Stimulated activated CD8-positive, alpha-beta memory T cell treated with anti-CD3 and anti-CD28 coated beads, Interleukin-7, amount 100 ng/mL, for 24 hours (primary cell): ENCODE data around the gene ZNF598.

Experiments used
- DNase-seq: peaks from one replicate; pipeline ENCODE4 v3.0.0-alpha.2; 2020; ENCODE audit warnings: low read depth

ZNF598 gene

DNA sequence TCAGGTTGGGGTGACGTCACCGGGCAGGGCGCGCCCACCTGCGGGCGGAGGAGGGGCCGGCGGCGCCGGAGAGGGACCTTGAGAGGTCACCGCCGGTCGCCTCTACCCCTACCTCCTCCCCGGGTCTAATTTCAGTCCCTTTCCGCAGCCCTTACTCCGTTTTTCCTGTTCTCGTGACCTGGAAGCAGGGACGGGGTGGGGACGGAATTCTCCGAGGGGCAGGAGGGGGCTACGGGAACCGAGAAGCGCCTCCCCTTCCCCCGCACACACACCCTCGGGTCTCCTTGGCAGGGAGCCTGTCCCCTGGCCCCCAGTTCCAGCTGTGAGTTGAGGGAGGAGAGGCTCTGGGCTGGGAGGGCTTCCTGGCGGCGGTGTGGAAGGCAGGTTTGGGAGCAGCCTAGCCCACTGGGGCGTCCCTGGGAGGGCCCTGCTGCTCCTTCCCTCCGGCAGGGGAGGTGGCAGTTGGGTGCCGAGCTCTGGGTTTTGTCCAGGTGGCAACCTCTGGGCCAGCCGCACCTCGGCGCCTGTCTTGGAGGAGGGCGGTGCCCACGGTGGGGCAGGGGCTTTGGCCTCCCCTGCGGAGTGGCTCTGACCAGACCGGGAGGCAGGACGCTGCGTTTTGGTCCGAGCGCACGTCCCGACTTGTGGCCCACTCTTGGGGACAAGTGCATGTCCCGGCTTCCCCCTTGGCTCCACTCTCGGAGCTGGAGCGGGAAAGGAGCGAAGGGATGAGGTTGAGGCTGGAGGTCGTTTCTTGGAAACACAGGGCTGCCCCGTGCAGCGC, 19.1 kb downstream of the ZNF598 start:
- no peak for DNase-seq

DNA sequence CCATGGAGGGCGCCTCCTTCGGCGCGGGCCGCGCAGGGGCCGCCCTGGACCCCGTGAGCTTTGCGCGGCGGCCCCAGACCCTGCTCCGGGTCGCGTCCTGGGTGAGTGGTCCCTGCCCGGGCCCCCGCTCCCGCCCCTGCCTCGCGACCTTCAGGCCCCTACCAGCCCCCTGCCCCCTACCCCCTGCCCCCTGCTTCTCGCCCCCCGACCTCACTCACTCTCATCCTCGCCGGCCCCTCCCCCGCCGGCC, 19.6 kb downstream of the ZNF598 start:
- no peak for DNase-seq

DNA sequence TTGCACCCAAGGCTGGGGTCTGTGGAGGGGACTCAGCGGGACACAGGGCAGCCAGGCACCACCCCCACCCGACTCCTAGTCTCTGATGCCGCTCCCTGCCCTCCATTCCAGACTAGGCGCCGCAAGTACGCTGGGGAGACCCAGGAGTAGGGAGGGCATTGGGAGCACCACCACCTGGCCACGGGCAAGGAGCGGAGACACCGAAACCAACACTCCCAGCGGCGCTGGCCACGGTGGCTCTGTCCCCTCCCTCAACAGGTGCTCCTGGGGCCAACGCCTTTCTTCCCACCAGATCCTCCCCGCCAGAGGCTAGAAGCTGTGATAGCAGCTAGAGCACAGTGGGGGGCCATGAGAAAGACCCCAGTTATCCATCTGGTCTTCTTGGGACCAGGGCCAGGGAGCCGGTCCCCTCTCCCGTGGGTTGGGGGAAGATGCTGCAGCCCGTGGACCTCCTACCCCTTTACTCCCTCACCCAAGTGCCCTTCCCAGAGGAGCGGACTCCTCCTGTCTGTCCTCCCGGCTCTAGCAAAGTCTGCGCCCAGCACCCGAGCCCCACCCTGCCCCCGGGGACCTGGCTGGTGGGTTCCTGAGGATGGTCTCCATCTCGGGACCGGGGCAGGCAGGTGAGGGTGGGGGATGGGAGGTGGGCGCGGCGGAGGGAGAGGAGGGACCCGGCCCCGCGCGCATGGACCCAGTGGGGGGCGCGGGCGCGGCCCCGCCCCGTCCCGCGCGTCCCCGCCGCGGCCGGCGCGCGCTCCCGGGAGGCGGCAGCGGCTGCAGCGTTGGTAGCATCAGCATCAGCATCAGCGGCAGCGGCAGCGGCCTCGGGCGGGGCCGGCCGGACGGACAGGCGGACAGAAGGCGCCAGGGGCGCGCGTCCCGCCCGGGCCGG, 20.2 kb downstream of the ZNF598 start, which contains the start of gene SYNGR3:
Gene SYNGR3 (plus strand): TSS at position 762 of the 892 bp plus-strand sequence. CDS start 133 bp downstream, outside the sequence.
- no peak for DNase-seq

DNA sequence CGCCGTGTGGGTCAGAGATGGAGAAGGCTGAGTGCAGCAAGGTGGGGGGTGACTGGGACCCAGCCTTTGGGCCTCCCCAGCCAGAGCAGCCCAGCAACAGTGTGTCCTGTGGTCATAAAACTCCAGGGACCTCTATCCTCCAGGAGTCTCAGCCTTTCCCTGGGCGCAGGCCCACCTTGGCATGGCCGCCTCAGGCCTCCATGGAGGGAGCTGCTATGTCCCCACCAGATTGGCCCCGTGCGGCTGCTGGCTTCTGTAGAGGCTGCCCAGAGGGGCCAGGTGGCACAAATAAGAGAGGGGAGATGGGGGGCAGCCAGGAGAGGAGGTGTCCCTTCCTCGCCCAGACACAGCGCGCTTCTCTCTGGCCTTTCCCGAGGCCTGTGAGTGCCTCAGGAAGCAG, 22.4 kb downstream of the ZNF598 start:
- DNase-seq = no peak

DNA sequence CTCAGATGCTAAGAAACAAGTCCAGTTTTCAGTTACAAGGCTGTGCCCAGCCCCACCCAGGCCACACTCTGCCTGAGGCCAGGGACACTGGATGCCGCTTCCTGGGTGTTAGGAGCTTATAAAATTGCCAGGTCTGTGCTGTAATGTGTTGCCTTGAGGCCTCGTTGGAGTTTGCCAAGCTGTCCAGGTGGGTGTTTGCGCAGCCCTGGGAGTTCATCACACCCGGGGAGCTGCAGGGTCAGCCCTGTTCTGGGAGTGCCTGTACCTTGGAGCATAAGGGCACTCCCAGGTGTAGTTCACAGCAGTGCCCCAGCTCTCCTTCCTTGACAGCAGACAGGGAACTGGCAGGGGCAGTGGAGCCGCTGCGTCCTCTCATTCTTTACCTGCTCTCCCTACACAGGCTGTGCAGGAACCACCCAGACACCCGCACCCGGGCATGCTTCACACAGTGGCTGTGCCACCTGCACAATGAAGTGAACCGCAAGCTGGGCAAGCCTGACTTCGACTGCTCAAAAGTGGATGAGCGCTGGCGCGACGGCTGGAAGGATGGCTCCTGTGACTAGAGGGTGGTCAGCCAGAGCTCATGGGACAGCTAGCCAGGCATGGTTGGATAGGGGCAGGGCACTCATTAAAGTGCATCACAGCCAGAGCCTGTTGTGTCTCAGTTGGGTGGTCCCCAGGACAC, 24.0 kb downstream of the ZNF598 start:
- DNase-seq = no peak

DNA sequence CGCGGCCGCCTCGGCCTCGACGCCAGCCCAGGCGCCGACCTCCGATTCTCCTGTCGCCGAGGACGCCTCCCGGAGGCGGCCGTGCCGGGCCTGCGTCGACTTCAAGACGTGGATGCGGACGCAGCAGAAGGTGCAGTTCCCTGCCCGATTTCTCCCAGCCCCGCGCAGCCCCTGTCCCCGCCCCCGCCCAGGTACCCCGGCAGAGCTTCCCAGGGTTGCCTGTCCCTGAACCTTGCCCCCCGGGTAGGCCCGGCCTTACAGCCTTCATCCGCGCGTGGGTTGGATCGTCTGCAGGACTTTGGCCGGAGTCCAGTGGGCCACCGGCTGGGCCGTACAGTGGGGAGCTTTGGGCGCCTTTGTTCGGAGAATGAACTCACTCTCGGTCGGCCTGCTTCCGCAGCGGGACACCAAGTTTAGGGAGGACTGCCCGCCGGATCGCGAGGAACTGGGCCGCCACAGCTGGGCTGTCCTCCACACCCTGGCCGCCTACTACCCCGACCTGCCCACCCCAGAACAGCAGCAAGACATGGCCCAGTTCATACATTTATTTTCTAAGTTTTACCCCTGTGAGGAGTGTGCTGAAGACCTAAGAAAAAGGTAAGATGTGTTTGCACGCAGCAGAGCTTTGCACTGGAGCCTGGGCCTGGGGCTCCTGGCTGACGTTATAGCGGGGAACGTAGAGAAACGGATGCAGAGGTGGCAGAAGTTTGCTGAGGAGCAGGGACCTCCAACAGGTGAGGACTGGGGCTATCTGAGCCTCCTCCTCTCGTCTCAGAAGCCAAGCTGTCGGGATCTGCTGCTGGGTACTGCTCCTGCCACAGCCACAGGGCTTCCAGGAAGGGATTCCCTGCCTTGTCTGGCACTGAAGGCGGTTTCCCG, 25.0 kb downstream of the ZNF598 start:
- no peak for DNase-seq

DNA sequence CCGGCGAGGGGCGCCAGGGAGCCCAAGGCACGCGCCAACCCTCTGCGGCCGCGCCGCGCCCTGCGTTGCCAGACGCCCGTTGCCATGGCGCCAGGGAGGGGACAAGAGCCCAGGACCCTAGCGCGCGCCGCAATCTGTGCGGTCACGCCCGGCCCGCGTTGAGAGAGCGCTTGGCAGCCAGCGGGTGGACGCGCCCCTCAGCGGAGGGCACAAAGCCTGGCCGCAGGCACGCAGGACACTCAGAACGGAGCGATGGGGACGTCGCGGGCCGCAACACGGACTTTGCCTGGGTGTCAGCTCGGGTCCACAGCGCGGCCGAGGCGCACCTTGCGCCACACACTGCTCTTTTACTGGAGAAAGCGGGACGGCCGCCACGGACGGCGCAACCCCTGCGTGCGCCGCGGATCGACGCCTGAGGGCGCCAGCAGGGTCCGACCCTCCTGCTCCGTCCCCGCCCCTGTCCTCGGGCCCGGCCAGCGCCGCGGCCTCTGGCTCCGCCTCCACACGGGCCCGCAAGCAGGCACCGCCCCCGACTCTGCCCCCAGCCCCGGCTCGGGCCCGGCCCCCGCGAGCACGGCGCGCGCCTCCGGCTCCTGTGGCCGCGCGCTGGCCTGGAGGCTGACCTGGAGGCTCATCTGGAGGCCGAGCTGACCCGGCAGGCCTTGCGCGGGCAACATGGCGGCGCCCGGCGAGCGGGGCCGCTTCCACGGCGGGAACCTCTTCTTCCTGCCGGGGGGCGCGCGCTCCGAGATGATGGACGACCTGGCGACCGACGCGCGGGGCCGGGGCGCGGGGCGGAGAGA, 25.9 kb downstream of the ZNF598 start, which contains the start of gene GFER:
Gene GFER (plus strand): TSS at position 650 of the 803 bp plus-strand sequence. CDS start 26 bp downstream, at position 676.
- no peak for DNase-seq

DNA sequence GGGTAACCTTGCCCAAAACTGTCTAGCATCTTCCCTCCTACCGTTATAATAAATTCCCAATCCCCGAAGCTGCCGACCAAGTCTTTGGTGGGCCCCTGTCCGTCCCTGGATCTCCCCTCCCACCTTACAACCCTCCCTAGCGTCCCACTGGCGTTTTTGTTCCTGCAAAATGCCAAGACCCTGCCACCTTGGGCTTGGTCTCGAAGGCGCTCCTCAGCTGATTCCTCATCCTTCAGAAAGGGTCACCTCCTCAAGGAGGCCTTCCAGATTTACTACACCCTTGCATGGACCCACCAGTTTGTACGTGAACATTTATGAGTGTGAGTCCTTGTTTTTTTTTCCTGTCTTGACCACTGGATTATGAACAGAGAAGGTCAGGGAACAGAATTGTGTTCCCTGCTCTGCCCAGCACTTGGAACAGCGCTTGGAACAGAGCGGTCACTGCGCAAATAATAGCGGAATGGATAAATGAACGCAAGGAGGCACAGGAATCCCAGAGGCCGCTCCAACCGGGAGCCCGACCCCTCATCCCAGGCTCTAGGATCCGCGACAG, 26.6 kb downstream of the ZNF598 start:
- DNase-seq = no peak

DNA sequence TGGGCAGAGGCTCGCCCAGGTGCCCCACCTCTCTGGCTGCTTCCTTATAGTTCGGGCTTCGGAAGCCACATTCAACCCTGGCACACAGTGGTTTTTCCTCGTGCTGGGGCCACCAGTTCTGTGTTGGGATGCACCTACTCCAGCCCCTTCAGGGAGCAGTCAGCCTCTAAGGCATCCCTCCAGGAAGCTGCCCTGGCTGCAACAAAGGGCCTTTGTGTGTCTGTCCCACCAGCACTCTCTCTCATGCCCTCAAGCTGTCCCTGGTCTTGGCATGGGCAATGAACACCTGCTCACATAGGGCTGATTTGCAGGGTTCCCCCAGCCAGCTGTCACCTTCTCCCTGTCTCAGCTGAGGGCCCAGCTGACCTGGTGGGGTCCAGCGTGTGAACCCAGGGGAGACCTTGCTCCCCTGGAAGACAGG, 27.6 kb downstream of the ZNF598 start:
- no peak for DNase-seq

DNA sequence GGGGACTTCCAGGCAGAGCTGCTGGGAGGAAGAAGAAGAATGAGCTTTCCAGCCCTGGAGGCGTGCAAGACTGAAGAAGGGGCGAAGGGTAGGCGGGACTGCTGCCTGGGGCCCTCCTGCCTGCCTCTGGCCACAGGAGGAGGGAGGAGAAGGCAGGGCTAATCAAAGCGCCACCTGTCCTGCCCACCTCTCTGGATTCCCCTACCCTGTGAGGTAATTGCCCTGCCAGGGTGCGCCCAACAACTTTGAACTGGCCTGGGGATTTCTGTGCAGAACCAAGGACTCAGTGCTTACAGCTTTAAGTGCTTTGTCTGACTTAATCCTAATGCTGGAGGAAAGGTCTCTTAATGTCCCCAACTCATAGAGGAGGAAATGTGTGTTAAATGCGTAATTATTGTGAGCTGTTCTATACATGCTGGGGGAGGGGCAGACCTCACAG, 28.2 kb downstream of the ZNF598 start, which contains the start of gene NOXO1:
Gene NOXO1 (minus strand): TSS at position 72 of the 439 bp plus-strand sequence. CDS start 290 bp downstream, outside the sequence.
- no peak for DNase-seq

DNA sequence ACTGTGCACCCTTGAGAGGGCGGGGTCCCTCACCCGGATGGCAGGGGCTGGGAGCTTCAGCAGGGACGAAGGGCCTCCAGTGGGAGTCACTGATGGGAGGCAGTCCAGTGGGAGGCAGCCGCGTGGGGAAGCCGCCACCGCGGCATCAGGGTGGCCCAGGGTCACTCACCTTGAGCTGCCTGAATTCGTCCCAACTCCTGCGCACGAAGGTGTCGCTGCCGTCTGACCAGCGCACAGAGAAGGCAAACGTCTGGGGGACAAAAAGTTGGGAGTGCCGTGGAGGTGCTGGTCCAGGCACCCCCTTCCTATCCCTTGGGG, 28.9 kb downstream of the ZNF598 start:
- no peak for DNase-seq

DNA sequence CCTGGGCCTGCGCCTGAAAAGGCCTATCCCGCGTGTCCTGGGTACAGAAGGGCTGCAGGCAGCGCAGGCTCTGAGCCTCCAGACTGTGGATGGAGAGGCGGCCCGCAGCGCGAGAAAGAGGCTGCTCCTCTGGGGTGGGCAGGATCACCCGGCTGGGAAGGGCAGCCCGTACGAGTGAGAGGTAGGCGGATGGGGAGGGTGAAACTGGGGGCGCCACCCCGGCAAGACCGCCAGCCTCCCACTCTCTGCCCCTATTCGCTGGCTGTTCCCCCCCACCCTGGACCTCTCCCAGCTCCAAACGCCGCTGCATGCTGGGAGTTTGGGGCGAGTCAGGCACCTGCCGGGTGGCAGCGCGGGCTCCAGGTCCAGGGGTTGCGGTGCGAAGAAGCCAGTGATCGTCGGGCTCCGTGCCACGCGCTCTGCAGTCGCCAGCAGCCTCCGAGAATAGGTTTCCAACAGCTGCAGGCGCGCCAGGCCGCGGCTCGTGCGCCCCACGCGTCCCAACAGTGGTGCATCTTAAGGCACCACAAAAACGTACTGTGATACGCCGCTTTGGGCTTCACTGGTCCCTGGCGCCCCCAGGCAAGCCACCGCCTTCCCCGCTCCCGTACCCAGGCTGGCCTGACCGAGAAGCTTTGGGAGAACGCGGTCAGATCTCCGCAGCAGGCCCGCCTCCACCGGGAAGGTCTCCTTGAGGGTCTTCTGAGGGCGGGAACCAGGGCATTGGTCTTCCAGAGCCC, 29.4 kb downstream of the ZNF598 start:
- DNase-seq = no peak

DNA sequence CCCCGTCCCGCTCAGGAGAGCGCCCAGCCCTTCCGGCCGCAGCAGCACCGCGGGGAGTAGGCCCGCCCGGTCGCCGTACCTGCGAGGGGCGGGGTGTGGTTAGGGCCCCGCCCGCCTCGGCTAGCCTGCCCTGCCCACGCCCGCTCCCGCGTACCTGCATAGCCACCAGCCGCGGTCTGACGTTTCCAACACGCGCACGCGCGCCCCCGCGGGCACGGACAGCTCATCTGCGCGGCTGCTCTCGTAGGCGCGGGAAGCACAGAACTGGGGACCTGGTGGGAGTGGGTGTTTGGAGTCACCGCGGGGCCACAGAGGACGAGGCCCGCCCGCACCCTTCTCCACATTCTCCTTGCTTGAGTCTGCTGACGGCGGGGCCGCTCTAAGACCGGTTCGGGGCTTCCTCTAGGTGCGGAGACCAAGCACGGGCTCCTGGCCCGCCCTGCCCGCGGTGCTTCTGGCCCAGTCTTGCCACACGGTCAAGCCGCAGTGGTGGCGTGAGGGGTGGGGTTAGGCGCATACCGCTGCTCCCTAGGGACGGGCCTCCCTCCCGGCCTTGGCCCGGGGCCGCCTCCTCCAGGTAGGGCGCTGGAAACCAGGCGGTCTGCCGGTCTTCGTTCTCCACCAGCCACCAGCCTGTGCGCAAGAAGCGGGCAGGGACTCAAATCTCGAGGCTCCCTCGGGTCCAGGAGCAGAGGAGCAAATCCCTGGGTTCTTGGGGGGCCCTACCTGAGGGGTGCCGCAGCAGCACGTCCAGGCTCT, 30.2 kb downstream of the ZNF598 start:
- DNase-seq = no peak

DNA sequence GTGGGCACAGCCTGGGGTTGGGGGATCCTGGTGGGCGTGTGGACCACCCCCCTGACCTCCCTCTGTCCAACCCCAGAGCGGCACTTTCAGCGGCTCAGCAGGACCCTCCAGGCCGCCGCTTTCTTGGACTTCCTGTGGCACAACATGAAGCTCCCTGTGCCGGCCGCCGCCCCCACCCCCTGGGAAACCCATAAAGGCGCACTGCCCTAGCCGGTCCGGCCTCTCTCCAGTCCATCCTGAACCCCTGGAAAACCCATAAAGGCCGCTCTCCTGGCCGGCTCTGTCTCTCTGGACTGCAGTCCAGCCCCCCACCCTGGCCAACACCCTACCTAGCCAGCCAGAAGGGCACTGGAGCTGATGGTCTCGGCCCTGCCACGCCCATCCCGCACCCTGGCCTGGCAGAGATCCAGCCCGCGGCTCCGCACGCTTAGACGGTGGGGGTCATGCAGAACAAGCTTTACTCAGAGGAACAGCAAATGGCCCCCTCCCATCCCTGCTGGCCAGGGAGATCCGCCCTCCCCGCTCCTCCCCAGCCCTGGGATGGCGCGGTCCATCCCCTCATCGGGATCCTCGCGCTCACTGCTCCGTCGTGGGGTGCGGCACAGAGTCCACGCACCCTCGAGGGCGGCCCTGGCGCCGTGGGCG, 31.0 kb downstream of the ZNF598 start:
- no peak for DNase-seq

DNA sequence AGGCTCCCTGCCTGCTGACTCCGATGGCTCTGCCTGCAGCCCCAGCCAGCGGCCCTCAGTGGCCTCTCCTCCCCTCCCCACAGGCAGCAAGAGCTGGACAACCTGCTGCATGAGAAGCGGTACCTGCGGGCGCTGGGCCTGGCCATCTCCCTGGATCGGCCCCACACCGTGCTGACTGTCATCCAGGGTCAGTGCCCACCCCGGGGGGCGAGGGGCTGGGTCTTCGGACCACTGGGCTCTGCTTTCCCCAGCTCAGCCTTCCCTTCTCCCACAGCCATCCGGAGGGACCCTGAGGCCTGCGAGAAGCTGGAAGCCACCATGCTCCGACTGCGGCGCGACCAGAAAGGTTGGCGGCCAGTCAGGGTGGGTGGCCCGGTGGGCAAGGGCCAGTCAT, 31.7 kb downstream of the ZNF598 start:
- no peak for DNase-seq

DNA sequence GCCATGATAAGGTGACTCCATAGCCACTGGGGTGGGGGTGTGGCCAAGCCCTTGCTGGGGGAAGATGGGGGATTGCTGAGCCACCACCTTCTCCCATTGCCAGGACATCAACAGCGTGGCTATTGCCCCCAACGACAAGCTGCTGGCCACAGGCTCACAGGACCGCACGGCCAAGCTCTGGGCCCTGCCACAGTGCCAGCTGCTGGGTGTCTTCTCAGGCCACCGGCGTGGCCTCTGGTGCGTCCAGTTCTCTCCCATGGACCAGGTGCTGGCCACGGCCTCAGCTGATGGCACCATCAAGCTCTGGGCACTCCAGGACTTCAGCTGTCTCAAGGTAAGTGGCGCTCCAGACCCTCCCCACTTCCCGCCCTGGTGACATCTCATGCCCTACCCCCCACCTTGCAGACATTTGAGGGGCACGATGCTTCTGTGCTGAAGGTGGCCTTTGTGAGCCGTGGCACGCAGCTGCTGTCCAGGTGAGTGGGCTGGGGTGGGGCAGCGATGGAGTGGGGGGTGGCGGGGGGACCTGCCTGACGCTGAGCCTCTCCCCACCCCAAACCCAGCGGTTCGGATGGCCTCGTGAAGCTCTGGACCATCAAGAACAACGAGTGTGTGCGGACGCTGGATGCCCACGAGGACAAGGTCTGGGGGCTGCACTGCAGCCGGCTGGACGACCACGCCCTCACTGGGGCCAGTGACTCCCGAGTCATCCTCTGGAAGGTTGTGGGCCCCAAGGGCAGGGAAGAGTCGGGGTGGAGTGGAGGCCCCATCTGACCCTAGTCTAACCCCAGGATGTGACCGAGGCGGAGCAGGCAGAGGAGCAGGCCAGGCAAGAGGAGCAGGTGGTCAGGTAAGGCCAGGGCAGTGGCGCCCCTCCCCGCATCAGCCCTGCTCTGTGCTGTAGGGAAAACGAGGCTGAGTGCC, 32.4 kb downstream of the ZNF598 start:
- DNase-seq = no peak

DNA sequence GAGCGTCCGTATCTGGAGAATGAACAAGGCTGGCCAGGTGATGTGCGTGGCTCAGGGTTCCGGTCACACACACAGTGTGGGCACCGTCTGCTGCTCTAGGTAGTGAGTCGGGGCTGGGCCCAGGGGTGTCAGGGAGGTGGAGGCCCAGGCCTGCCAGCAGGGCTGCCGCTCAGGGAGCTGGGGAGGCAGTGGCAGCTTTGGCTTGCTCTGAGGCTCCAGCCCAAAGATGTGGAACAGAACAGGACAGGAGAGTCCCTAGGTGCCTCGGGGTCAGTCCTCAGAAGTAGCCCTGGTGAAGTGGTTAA, 33.5 kb downstream of the ZNF598 start:
- no peak for DNase-seq
